ENCODE data around the gene OLFML2A. TPM values are rescaled to one million over a fixed set of nuclear protein-coding genes. Genes with fewer than 3 reads are reported as not detected.
"Not testable (repeated sequence)": the region's sequence is repeated elsewhere in the genome, so short reads cannot be mapped to it uniquely, and the experiment has no call there.

OLFML2A gene
- total RNA-seq, 2 donors from 2014 or later: 5.4 to 6.7 TPM

DNA sequence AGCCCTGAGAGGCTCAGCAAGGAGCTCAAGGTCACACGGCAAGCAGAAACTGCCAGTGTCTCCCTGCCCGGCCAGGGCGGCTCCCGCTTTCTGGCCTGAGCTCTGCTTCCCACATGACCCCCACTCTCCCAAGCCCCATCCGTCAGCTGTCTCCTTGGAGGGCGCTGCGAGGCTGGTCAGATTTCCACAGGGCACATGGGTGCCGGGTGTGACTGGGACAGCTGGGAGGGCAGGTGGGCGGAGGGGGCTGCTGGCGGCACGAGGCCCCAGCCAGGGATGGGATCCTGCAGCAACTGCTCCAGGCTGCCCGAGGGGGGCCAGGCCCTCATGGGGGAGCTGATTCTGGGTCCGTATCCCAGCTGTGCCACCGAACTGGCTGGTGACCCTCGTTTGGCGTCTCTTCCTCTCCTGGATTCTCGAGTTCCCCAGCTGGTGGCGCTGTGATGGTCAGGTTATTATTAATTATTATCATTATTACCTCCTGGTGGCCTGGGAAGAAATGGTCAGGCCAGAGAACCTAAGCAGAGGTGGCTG lies 63.4 kb downstream of the OLFML2A start:
- ATAC-seq (ENCODE audit: insufficient number of reproducible peaks, low FRiP score, low read depth): no peak
- no peaks in the 10 kb centered on the region for H3K27me3 ChIP-seq (replicated peaks; ENCODE audit: insufficient read depth)
- no peak for TF ChIP-seq CTCF (IDR thresholded peaks at IDR 0.05)

DNA sequence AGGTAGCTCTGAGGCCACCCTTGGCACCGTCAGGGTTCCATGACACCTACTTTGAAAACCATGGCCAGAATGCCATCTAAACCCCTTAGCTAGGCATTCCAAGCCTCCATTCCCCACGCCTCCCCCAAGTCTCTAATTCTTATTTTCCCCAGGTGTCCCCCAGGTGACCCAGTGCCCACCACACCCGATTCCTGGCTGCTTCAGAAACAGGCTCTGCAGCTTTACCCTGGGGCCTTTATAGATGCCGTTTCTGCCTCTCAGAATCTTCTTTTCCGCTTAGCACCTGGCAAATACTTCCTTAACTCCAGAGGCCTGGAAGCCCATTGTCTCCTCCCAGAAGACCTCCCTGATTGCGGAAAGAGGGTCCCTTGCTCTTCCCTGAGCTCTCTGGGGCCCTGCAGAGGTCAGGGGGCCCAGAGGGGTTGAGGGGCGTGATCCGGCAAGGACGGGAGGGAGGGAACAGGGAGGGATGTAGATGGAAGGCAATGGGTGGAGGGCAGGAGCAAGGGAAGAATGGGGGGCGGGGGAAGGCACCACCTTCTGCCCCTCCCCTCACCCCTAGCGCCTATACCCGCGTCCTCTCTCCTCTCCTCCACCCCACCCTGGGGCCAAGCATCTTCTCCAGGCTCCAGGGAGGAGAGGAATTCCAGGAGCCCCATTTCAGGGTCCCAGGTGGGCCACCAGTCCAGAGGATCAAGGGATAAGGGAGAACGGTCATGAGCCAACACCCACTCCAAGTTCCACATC lies 64.3 kb downstream of the OLFML2A start:
- Histone ChIP-seq H3K4me1 (ENCODE audit: control insufficient read depth in 1 of 2, low read depth in 2 of 2) (no peaks in the 10 kb centered on the region), H3K27me3 (replicated peaks; ENCODE audit: insufficient read depth) (no peaks in the 10 kb centered on the region), H3K4me3 (no peak overlapping the region), H3K9me3 (no peaks in the 10 kb centered on the region), H3K27ac (no peak overlapping the region), H3K36me3 (no peaks in the 10 kb centered on the region)
- DNase-seq (ENCODE audit: low spot score) (no peak), ATAC-seq (ENCODE audit: insufficient number of reproducible peaks, low FRiP score, low read depth) (no peak)
- no peak for TF ChIP-seq CTCF (IDR thresholded peaks at IDR 0.05)

More for the DNA sequence above, 63.4 kb downstream of the OLFML2A start:
- H3K36me3 ChIP-seq: no peaks in the 10 kb centered on the region
- H3K4me3 ChIP-seq: no peak overlapping the region
- no peaks in the 10 kb centered on the region for H3K9me3 ChIP-seq
- no peak for DNase-seq (ENCODE audit: low spot score)
- peaks cover 0 to 2% of the 10 kb centered on the region in 2 donors for H3K4me1 ChIP-seq (ENCODE audit: control insufficient read depth in 1 of 2, low read depth in 2 of 2)
- no peak overlapping the region for H3K27ac ChIP-seq

DNA sequence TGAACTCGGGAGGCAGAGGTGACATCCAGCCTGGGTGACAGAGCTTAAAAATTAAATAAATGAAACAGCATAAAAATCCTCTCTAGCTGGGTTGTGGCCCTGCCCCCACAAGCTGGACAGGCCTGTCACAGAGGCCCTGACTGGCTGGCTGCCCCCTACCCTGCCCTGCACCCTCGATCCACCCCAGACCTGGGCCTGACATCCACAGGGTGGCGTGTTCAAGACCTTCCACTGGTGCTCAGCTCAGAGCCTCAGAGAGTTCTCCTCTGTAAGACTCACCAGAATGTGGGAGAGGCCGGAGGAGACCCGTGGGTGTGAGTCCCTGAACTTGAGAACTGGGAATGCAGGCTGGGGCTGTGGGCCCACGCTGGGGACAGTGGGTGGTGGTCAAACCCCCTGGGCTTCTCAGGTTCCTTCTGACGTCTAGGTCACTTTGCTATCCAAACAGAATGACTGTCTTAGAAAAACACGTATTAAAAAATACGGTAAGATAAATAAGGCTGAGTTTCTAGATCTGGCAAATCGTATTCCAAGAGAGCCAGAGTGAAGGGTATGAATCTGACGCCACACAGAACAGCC lies 66.6 kb downstream of the OLFML2A start:
- ATAC-seq (ENCODE audit: insufficient number of reproducible peaks, low FRiP score, low read depth): no peak
- Histone ChIP-seq H3K27ac (no peak overlapping the region), H3K36me3 (no peaks in the 10 kb centered on the region), H3K27me3 (replicated peaks; ENCODE audit: insufficient read depth) (no peaks in the 10 kb centered on the region), H3K4me1 (ENCODE audit: control insufficient read depth in 1 of 2, low read depth in 2 of 2) (no peaks in the 10 kb centered on the region), H3K4me3 (no peak overlapping the region), H3K9me3 (no peaks in the 10 kb centered on the region)
- TF ChIP-seq CTCF (IDR thresholded peaks at IDR 0.05): no peak
- DNase-seq (ENCODE audit: low spot score): no peak

DNA sequence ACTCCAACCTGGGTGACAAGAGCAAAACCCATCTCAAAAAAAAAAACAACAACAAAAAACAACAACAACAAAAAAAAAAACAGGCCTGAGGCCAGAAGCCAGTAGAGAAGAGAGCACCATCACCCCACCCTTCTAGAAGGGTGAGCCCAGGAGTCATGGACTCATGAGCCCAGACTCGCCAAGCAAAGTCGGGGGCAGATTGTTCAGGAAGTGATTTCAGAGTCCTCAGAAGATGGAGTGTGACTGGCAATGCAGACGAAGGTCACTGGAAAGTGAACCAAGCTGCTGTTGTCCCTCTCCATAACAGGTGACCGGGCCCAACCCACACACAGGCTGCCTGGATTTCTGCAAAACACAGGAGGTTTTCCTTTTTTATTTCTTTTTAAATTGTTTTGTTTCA lies 67.4 kb downstream of the OLFML2A start:
- Histone ChIP-seq H3K4me3 (no peak overlapping the region), H3K27me3 (replicated peaks; ENCODE audit: insufficient read depth) (no peaks in the 10 kb centered on the region), H3K4me1 (ENCODE audit: control insufficient read depth in 1 of 2, low read depth in 2 of 2) (no peaks in the 10 kb centered on the region), H3K27ac (no peak overlapping the region), H3K36me3 (no peaks in the 10 kb centered on the region), H3K9me3 (no peaks in the 10 kb centered on the region)
- TF ChIP-seq CTCF (IDR thresholded peaks at IDR 0.05): no peak
- DNase-seq (ENCODE audit: low spot score) (no peak), ATAC-seq (ENCODE audit: insufficient number of reproducible peaks, low FRiP score, low read depth) (no peak)

GRCh38 chr9:124846467-124846866 lies 69.5 kb downstream of the OLFML2A start:
- H3K9me3 ChIP-seq; ATAC-seq (ENCODE audit: insufficient number of reproducible peaks, low FRiP score, low read depth); H3K4me3 ChIP-seq; H3K27ac ChIP-seq; H3K36me3 ChIP-seq; H3K4me1 ChIP-seq (ENCODE audit: control insufficient read depth in 1 of 2, low read depth in 2 of 2); H3K27me3 ChIP-seq (replicated peaks; ENCODE audit: insufficient read depth); DNase-seq (ENCODE audit: low spot score): not testable (repeated sequence)

Measured in thoracic aorta (tissue), 2 donors.